HuH-7.5 (cell line): Measurements from ENCODE around the gene VWA3A.
"Not testable (repeated sequence)": the region's sequence is repeated elsewhere in the genome, so short reads cannot be mapped to it uniquely, and the experiment has no call there.

Experiments used
- DNase-seq: peaks from one replicate; pipeline ENCODE4 v3.0.0; 2011; ENCODE audit warnings: low spot score

The VWA3A gene

DNA sequence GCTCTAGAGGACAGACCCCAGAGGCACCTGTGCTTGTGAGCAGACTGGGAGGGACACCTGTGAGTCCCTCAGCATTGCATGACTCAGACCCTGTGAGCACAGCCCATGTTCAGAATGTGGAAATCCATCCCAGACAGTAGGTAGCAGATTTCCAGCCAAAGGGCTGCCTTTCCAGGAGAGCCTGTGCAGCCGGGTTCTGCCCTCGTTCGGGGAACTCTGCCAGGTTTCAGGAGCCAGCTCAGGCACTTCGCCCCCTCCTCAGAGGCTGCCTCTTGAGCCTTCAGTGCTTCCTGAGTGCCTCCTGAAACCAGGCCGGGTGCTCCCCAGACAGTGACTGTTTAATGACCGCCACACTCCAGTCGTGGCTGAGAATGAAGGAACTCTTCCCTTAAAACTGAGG, 46.7 kb downstream of the VWA3A start:
- no peak for DNase-seq

DNA sequence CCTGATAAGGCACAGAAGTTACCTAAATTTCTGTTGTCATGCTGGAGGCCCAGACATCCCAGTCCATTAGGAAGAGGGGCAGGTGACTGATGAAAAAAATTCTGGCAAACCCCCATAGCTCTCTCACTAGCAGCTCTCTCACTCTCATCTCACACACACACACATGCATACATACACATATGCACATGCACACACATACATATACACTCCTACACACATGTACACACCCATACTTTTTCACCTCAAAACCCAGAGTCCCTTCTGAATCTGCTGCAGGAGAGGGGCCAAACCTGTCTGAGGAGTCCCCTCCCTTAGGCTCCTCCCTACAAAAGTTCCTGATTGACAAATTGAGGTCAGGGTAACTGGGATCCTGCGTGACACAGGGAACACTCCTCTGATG, 47.4 kb downstream of the VWA3A start:
- no peak for DNase-seq

DNA sequence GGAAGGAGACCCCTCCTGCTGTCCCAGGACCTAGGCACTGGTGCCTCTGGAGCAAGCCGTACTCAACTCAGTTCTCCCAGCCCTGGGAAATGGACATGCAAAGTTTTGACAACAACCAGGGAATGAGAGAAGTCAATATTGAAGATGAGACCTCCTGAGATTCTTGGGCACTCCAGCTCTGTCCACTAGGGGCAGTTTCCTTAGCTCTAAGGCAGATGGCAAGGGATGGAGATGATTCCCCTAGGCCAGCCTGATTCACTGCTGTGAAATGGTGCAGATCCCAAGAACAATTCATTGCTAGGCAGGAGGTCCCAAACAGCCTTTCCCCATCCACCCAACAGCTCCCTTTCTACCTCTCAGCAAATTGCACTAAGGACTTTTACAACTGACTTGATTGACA, 49.4 kb downstream of the VWA3A start:
- DNase-seq = peak; percentile 33

GRCh38 chr16:22144520-22144919, 52.2 kb downstream of the VWA3A start:
- DNase-seq = no peak

GRCh38 chr16:22147853-22148252, 55.5 kb downstream of the VWA3A start:
- DNase-seq = no peak

DNA sequence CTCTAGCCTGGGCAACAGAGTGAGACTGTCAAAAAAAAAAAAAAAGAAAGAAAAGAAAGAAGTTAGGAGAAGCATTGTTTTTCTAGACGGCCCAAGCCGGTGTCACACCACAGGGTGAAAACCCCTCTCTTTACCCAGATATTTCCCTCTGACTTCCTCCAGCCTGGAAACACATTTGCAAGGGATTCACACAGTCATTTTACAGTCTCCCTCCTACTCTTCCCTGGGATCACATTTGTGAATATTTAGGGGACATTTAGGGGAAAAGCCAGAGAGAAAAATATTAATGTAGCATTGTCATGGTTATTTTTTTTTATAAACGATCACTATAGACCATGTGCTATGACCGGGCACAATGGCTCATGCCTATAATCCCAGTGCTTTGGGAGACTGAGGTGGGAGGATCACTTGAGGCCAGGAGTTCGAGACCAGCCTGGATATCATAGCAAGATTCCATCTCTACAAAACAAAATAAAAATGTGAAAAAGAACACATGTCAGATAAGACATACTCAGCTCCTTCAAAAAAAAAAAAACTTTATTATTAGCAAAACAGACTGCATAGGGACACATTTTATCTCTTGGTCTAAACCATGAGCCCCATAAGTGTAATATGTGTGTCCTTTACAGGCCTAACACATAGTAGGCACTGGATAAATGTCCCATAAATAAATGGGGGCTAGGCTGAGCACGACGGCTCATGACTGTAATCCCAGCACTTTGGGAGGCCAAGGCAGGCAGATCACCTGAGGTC, 59.1 kb downstream of the VWA3A start:
- DNase-seq = no peak

DNA sequence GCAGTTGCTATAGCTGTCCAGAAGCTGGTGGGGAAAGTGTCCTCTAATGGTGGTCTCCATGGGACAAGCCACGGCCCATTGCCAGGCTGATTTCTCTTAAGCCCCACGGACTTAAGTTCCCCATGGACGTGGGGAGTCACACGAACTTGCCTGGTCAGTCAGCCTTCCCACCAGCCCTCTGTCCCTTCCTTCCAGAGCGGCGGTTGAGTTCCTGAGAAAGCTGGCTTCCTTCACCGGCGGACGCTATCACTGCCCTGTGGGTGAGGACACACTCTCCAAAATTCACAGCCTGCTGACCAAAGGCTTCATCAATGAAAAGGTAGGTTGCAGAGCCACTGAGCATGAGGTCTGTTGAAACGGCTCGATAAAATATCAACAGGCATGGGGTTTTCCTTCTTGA, 60.0 kb downstream of the VWA3A start:
- no peak for DNase-seq

DNA sequence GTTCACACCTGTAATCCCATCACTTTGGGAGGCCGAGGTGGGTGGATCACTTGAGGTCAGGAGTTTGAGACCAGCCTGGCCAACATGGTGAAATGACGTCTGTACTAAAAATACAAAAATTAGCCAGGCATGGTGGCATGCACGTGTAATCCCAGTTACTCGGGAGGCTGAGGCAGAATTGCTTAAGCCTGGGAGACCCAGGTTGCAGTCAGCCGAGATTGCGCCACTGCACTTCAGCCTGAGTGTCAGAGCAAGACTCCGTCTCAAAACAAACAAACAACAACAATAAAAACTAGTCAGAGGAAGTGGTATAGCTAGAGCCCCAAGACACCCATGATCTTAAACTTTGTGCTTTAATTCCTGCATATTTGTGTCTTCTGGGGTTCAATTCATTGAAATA, 60.7 kb downstream of the VWA3A start:
- DNase-seq = not testable (repeated sequence)

DNA sequence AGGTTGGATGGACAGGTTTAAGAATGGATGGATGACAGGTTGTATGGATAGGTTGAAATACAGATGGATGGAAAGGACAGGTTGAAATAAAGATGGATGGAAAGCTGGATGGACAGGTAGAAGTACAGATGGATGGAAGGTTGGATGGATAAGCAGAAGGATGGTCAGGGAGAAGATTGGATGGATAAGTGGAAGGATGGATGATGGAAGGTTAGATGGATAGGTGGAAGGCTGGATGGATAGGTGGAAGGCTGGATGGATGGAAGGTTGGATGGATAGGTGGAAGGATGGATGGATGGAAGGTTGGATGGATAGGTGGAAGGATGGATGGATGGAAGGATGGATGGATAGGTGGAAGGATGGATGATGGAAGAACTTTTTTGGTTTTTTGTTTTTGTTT, 69.1 kb downstream of the VWA3A start:
- DNase-seq = no peak

- no peak for DNase-seq
Measured at GRCh38 chr16:22161999-22162655, 69.8 kb downstream of the VWA3A start, which contains the start of gene SDR42E2. Gene SDR42E2, plus strand, starts transcription at chr16:22162506. Its CDS starts 3,077 bp downstream, at chr16:22165583.

GRCh38 chr16:22162656-22163009, 70.3 kb downstream of the VWA3A start:
- DNase-seq = no peak

GRCh38 chr16:22163806-22164205, 71.5 kb downstream of the VWA3A start:
- no peak for DNase-seq

- no peak for DNase-seq
Measured at GRCh38 chr16:22164482-22164881, 72.1 kb downstream of the VWA3A start.

- no peak for DNase-seq
Measured at GRCh38 chr16:22165508-22166285, 73.4 kb downstream of the VWA3A start.

- no peak for DNase-seq
Measured at GRCh38 chr16:22171953-22172352, 79.6 kb downstream of the VWA3A start.

- DNase-seq = not testable (repeated sequence)
Measured at GRCh38 chr16:22172642-22173041, 80.3 kb downstream of the VWA3A start.

- DNase-seq = no peak
Measured at GRCh38 chr16:22174642-22175041, 82.3 kb downstream of the VWA3A start.

DNA sequence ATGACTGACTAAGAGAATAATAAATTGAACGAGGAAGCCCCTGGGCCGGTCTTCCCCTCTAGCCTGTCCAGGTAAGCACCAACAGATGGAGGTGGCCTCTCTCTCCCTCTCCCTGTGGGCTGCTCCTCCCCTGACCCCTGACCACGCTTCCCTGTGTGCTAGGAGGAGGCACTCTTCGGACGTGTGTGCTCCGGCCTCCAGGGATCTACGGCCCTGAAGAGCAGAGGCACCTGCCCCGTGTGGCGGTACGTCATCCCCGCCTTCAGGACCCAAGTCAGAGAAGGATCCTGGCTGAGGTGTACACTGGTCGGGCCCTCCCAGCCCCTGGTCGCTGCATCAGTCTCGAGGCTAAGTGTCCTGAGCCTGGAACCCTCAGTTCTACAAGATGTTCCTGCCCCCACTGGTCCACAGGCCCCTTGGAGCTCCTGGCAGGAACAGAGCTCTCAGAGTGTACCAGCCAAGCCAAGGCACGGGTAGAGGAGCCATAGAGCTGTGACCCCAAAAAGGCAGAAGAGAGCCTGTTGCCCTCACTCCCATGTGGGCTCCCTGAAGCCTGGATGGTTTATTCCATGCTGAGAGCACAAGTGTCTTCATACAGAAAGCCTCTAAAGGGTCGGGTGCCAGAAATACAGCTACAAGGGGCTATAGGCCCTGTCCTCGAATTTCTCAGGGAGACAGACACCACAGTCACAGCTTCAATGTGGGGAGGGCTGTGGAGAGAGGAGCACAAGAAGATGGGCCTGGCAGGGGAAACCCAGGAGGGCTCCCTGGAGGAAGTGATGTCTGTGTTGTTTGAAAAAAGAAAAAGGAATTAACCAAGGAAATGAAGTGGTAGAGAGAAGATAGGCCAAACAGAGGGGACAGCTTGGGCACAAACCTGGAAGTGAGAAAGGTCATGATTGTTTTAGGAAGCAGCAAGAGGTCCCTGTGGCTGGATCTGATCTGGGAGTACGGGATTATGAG, 85.9 kb downstream of the VWA3A start:
- no peak for DNase-seq

GRCh38 chr16:22181426-22181825, 89.1 kb downstream of the VWA3A start:
- DNase-seq = no peak

DNA sequence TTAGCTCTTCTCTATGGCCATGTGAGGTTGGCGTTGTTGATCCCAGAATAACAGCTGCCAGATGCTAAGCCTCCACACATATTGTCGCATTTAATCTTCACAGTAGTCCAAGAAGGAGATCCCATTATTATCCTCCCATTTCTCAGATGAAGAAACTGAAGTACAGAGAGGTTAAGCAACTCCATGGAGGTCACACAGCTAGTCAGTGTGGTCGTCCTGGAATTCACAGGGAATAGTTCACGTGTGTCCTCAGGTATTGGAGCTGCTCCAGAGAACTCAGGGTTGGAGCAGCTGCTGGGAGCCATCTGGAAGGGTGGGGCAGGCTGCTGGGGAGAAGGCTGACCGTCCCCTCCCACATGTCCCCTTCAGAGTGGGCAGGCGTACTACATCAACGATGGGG, 89.5 kb downstream of the VWA3A start:
- no peak for DNase-seq

DNA sequence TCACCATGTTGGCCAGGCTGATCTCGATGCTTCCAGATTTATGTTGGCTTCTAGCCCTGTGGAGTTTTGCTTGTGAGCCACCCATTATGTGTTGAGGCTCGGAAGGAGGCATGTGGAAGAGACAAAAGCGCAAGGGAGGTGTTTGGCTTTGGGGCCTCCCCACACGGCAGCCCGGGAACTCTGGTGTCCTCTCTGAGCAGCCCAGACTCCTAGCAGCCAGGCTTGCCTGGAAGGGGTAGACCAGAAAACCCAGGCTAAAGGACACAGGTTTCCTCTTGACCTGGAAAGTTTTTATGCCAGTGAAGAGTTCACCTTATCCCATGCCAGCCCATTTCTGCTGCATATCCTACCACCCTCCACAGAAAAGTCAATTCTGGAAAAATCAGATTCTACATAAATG, 91.0 kb downstream of the VWA3A start:
- DNase-seq = no peak
